Measurements from ENCODE around the gene IVD. TPM values are rescaled to one million over a fixed set of nuclear protein-coding genes. Genes with fewer than 3 reads are reported as not detected.

IVD gene
- polyA plus RNA-seq, 1 donor from 2014 or later: 28.6 TPM

- no peak overlapping the region for H3K27ac ChIP-seq (ENCODE audit: low read length)
- TF ChIP-seq SMC3 (conservative IDR thresholded peaks at IDR 0.05; ENCODE audit: poor library complexity) (no peak), MXI1 (conservative IDR thresholded peaks at IDR 0.05; ENCODE audit: poor library complexity, severe bottlenecking) (no peak), EZH2 (IDR thresholded peaks at IDR 0.05; ENCODE audit: borderline replicate concordance, insufficient read depth, low read length, poor library complexity, severe bottlenecking) (no peak), EP300 (conservative IDR thresholded peaks at IDR 0.05; ENCODE audit: poor library complexity, severe bottlenecking) (no peak), POLR2AphosphoS5 (IDR thresholded peaks at IDR 0.05) (no peak), CTCF (IDR thresholded peaks at IDR 0.05; ENCODE audit: poor library complexity, severe bottlenecking) (no peak), RAD21 (conservative IDR thresholded peaks at IDR 0.05) (no peak), REST (IDR thresholded peaks at IDR 0.05; ENCODE audit: borderline replicate concordance) (no peak), TAF1 (IDR thresholded peaks at IDR 0.05; ENCODE audit: low read depth) (no peak)
- no peaks in the 10 kb centered on the region for H3K9me2 ChIP-seq (ENCODE audit: insufficient read depth, low read length)
- H3K9me3 ChIP-seq (ENCODE audit: low read length): no peaks in the 10 kb centered on the region
- H3K4me2 ChIP-seq (ENCODE audit: low read length): no peak overlapping the region
- H4K20me1 ChIP-seq (ENCODE audit: insufficient read depth): no peaks in the 10 kb centered on the region
- peaks cover 5% of the 10 kb centered on the region for H3K36me3 ChIP-seq (ENCODE audit: insufficient read depth, low read length)
- no peak overlapping the region for H2AFZ ChIP-seq (ENCODE audit: low read depth, low read length)
- H3K9ac ChIP-seq (ENCODE audit: low read length): no peak overlapping the region
- no peaks in the 10 kb centered on the region for H3F3A ChIP-seq (ENCODE audit: insufficient read depth, low read length, poor library complexity, severe bottlenecking)
- no peak overlapping the region for H3K4me3 ChIP-seq (ENCODE audit: low read length)
- H3K79me2 ChIP-seq (replicated peaks; ENCODE audit: insufficient read depth, low read length): no peaks in the 10 kb centered on the region
- no peaks in the 10 kb centered on the region for H3K27me3 ChIP-seq (ENCODE audit: insufficient read depth, low read depth, low read length)
Measured at GRCh38 chr15:40413036-40413435, 7.4 kb downstream of the IVD start.

GRCh38 chr15:40414816-40415215 lies 9.2 kb downstream of the IVD start:
- TF ChIP-seq REST (IDR thresholded peaks at IDR 0.05; ENCODE audit: borderline replicate concordance): no peak
- TF ChIP-seq CTCF (IDR thresholded peaks at IDR 0.05; ENCODE audit: poor library complexity, severe bottlenecking): no peak
- TF ChIP-seq TAF1 (IDR thresholded peaks at IDR 0.05; ENCODE audit: low read depth): no peak
- TF ChIP-seq EP300 (conservative IDR thresholded peaks at IDR 0.05; ENCODE audit: poor library complexity, severe bottlenecking): no peak
- no peak for TF ChIP-seq RAD21 (conservative IDR thresholded peaks at IDR 0.05)
- TF ChIP-seq POLR2AphosphoS5 (IDR thresholded peaks at IDR 0.05): no peak
- TF ChIP-seq SMC3 (conservative IDR thresholded peaks at IDR 0.05; ENCODE audit: poor library complexity): no peak
- TF ChIP-seq MXI1 (conservative IDR thresholded peaks at IDR 0.05; ENCODE audit: poor library complexity, severe bottlenecking): no peak
- no peak for TF ChIP-seq EZH2 (IDR thresholded peaks at IDR 0.05; ENCODE audit: borderline replicate concordance, insufficient read depth, low read length, poor library complexity, severe bottlenecking)
- Histone ChIP-seq H3K4me2 (ENCODE audit: low read length) (no peak overlapping the region), H3K27ac (ENCODE audit: low read length) (no peak overlapping the region), H4K20me1 (ENCODE audit: insufficient read depth) (no peaks in the 10 kb centered on the region), H3K4me3 (ENCODE audit: low read length) (no peak overlapping the region), H2AFZ (ENCODE audit: low read depth, low read length) (no peak overlapping the region), H3K27me3 (ENCODE audit: insufficient read depth, low read depth, low read length) (no peaks in the 10 kb centered on the region), H3F3A (ENCODE audit: insufficient read depth, low read length, poor library complexity, severe bottlenecking) (no peaks in the 10 kb centered on the region), H3K9ac (ENCODE audit: low read length) (no peak overlapping the region), H3K9me2 (ENCODE audit: insufficient read depth, low read length) (no peaks in the 10 kb centered on the region), H3K79me2 (replicated peaks; ENCODE audit: insufficient read depth, low read length) (no peaks in the 10 kb centered on the region), H3K36me3 (ENCODE audit: insufficient read depth, low read length) (peaks cover 5% of the 10 kb centered on the region), H3K9me3 (ENCODE audit: low read length) (no peaks in the 10 kb centered on the region)

Measured in neural cell (in vitro differentiated cells).